GM12875 (cell line): Measurements from ENCODE around the gene ZNF682.
"Not testable (repeated sequence)": the region's sequence is repeated elsewhere in the genome, so short reads cannot be mapped to it uniquely, and the experiment has no call there.

ENCODE experiments used
- H3K4me3 ChIP-seq: one replicate; pipeline ENCODE4 v1.5.1; 2011; ENCODE audit warnings: low read depth, low read length, control low read depth
- CTCF ChIP-seq: IDR thresholded peaks from 2 replicates; pipeline ENCODE4 v1.5.1; 2011; ENCODE audit warnings: low read depth, mild to moderate bottlenecking, control low read depth, inconsistent platforms, low read length, moderate library complexity, borderline replicate concordance; ENCODE audit not compliant: insufficient read depth

Gene ZNF682

GRCh38 chr19:19964416-19964815, 74.9 kb downstream of the ZNF682 start:
- TF ChIP-seq CTCF = no peak
- H3K4me3 ChIP-seq = no peak overlapping the region

GRCh38 chr19:19959151-19959799, 80.0 kb downstream of the ZNF682 start:
- peak; percentile 50; the same call in 1 of the 2 replicates for TF ChIP-seq CTCF
- H3K4me3 ChIP-seq = not testable (repeated sequence)

GRCh38 chr19:19957766-19958165, 81.5 kb downstream of the ZNF682 start:
- H3K4me3 ChIP-seq = not testable (repeated sequence)

- H3K4me3 ChIP-seq = no peak overlapping the region
- TF ChIP-seq CTCF = no peak
These were observed 82.8 kb downstream of the ZNF682 start for GRCh38 chr19:19956434-19957075.

GRCh38 chr19:19955208-19955607, 84.1 kb downstream of the ZNF682 start:
- no peak overlapping the region for H3K4me3 ChIP-seq
- no peak for TF ChIP-seq CTCF
